Mesenchymal stem cell (in vitro differentiated cells and primary cell): Measurements from ENCODE around the gene RPS8.

Experiments
- DNase-seq: peaks from one replicate; pipeline ENCODE4 v3.0.0-alpha.2; 2013
- H2AFZ ChIP-seq: one replicate; pipeline ENCODE4 v1.6.1; 2013; ENCODE audit warnings: low read depth, mild to moderate bottlenecking, control low read depth, inconsistent platforms, low read length, moderate library complexity
- H2AK5ac ChIP-seq: 2 replicates; pipeline ENCODE4 v1.6.1; 2013; ENCODE audit warnings: low read length, moderate library complexity, mild to moderate bottlenecking, inconsistent platforms; ENCODE audit not compliant: severe bottlenecking
- H2BK120ac ChIP-seq: one replicate; pipeline ENCODE4 v1.6.1; 2013; ENCODE audit warnings: low read depth, mild to moderate bottlenecking, inconsistent platforms, low read length, moderate library complexity
- H2BK12ac ChIP-seq, 2 experiments: one replicate each; pipeline ENCODE4 v1.6.1; 2013; ENCODE audit warnings: inconsistent platforms in 2 of 2, low read length in 2 of 2, mild to moderate bottlenecking in 2 of 2, moderate library complexity in 2 of 2, control low read depth in 1 of 2
- H2BK15ac ChIP-seq: one replicate; pipeline ENCODE4 v1.6.1; 2013; ENCODE audit warnings: mild to moderate bottlenecking, low read depth, inconsistent platforms; ENCODE audit not compliant: poor library complexity, severe bottlenecking
- H2BK5ac ChIP-seq: 2 replicates; pipeline ENCODE4 v1.6.1; 2013; ENCODE audit warnings: low read depth, mild to moderate bottlenecking, low read length, control low read depth, inconsistent platforms; ENCODE audit not compliant: poor library complexity, severe bottlenecking
- H3K14ac ChIP-seq, 2 experiments: one replicate each; pipeline ENCODE4 v1.6.1; 2013; ENCODE audit warnings: inconsistent platforms in 2 of 2, low read length in 2 of 2, control low read depth in 1 of 2, mild to moderate bottlenecking in 1 of 2, moderate library complexity in 1 of 2
- H3K18ac ChIP-seq, 2 experiments: one replicate each; pipeline ENCODE4 v1.6.1; 2013; ENCODE audit warnings: inconsistent platforms in 2 of 2, low read length in 2 of 2, control low read depth in 1 of 2, low read depth in 1 of 2, mild to moderate bottlenecking in 1 of 2
- H3K23ac ChIP-seq, 2 experiments: one replicate each; pipeline ENCODE4 v1.6.1; 2013; ENCODE audit warnings: inconsistent platforms in 2 of 2, low read length in 2 of 2, mild to moderate bottlenecking in 2 of 2, moderate library complexity in 2 of 2, control low read depth in 1 of 2
- H3K27ac ChIP-seq: 2 replicates; pipeline ENCODE4 v1.5.1; 2013; ENCODE audit warnings: mild to moderate bottlenecking, moderate library complexity, low read length, control low read depth, inconsistent platforms; ENCODE audit not compliant: poor library complexity, severe bottlenecking
- H3K27me3 ChIP-seq, 2 experiments: 2 replicates each; pipeline versions ENCODE4 v1.6.1 to v1.7.0; 2013; ENCODE audit warnings: low read length in 2 of 2, mild to moderate bottlenecking in 2 of 2, moderate library complexity in 2 of 2, control low read depth in 1 of 2, inconsistent platforms in 1 of 2; ENCODE audit not compliant: control insufficient read depth in 1 of 2, insufficient read depth in 1 of 2
- H3K36me3 ChIP-seq, 2 experiments: 2 replicates each; pipeline versions ENCODE4 v1.6.1 to v1.7.0; 2013; ENCODE audit warnings: low read length in 2 of 2, control low read depth in 1 of 2, inconsistent platforms in 1 of 2, low read depth in 1 of 2, mild to moderate bottlenecking in 1 of 2; ENCODE audit not compliant: insufficient read depth in 2 of 2, control insufficient read depth in 1 of 2
- H3K4ac ChIP-seq, 2 experiments: one replicate each; pipeline ENCODE4 v1.6.1; 2013; ENCODE audit warnings: inconsistent platforms in 2 of 2, low read length in 2 of 2, mild to moderate bottlenecking in 2 of 2, moderate library complexity in 2 of 2, control low read depth in 1 of 2, low read depth in 1 of 2
- H3K4me1 ChIP-seq: 2 replicates; pipeline ENCODE4 v1.6.1; 2013; ENCODE audit warnings: low read depth, low read length, control low read depth; ENCODE audit not compliant: control insufficient read depth, insufficient read depth
- H3K4me2 ChIP-seq: 2 replicates; pipeline ENCODE4 v1.6.1; 2013; ENCODE audit warnings: low read length, mild to moderate bottlenecking, inconsistent platforms; ENCODE audit not compliant: poor library complexity, severe bottlenecking
- H3K4me3 ChIP-seq, 2 experiments: 2 replicates each; pipeline versions ENCODE4 v1.5.1 to v1.7.0; 2013; ENCODE audit warnings: low read length in 2 of 2, mild to moderate bottlenecking in 2 of 2, control low read depth in 1 of 2, low read depth in 1 of 2; ENCODE audit not compliant: insufficient read depth in 1 of 2
- H3K79me1 ChIP-seq: replicated peaks from 2 replicates; pipeline ENCODE4 v1.6.1; 2013; ENCODE audit warnings: mild to moderate bottlenecking, control low read depth, low read length, inconsistent platforms; ENCODE audit not compliant: poor library complexity, severe bottlenecking
- H3K9ac ChIP-seq: 2 replicates; pipeline ENCODE4 v1.7.0; 2013; ENCODE audit warnings: mild to moderate bottlenecking, low read length, moderate library complexity
- H3K9me3 ChIP-seq: 2 replicates; pipeline ENCODE4 v1.7.0; 2013; ENCODE audit warnings: mild to moderate bottlenecking, low read length; ENCODE audit not compliant: control insufficient read depth
- H4K8ac ChIP-seq: one replicate; pipeline ENCODE4 v1.6.1; 2013; ENCODE audit warnings: inconsistent platforms, mild to moderate bottlenecking, low read length, moderate library complexity
- H4K91ac ChIP-seq: one replicate; pipeline ENCODE4 v1.6.1; 2013; ENCODE audit warnings: mild to moderate bottlenecking, low read length, inconsistent platforms
- WGBS: methylation state at CpG from one replicate; pipeline ENCODE4 v1.1.7; 2013; ENCODE audit warnings: mixed read lengths; 5-methylcytosine and 5-hydroxymethylcytosine counted together

The RPS8 gene

GRCh38 chr1:44807364-44808062, 32.2 kb downstream of the RPS8 start:
- peak overlapping the region; percentile 97 to 99 for H3K4ac ChIP-seq
- H3K36me3 ChIP-seq, result peaks cover 48 to 52% of the 10 kb centered on the region in 2 experiments
- peak overlapping the region; percentile 33 to 97 for H2BK12ac ChIP-seq
- H3K27me3 ChIP-seq, result no peaks in the 10 kb centered on the region
- peak overlapping the region; percentile 89 for H4K8ac ChIP-seq
- H3K23ac ChIP-seq, result peak overlapping the region in 1 of 2 experiments; percentile 75
- peaks cover 82% of the 10 kb centered on the region for H3K4me1 ChIP-seq
- peaks cover 10% of the 10 kb centered on the region for H3K79me1 ChIP-seq
- H3K27ac ChIP-seq, result peak overlapping the region; percentile 100
- peak overlapping the region; percentile 100 for H4K91ac ChIP-seq
- DNase-seq, result peak; percentile 100
- peak overlapping the region in 1 of 2 experiments; percentile 75 for H3K4me3 ChIP-seq
- peak overlapping the region; percentile 100 for H2BK120ac ChIP-seq
- peak overlapping the region; percentile 99 for H2BK5ac ChIP-seq
- H3K9me3 ChIP-seq, result no peaks in the 10 kb centered on the region
- H3K9ac ChIP-seq, result peak overlapping the region; percentile 97
- H2BK15ac ChIP-seq, result peak overlapping the region; percentile 73
- no peak overlapping the region for H2AFZ ChIP-seq
- peak overlapping the region; percentile 17 for H3K4me2 ChIP-seq
- under 1% methylated on average over 13 of the region's 16 CpGs for WGBS
- peak overlapping the region in 1 of 2 experiments; percentile 85 for H3K14ac ChIP-seq
- H2AK5ac ChIP-seq, result peak overlapping the region; percentile 100
- H3K18ac ChIP-seq, result peak overlapping the region; percentile 99 to 100

GRCh38 chr1:44808063-44808937, 33.0 kb downstream of the RPS8 start, which contains the start of gene BTBD19:
Gene BTBD19, plus strand, starts transcription at chr1:44808523. Its CDS starts 298 bp downstream, at chr1:44808821.
- Histone ChIP-seq H3K27ac (peak within 1 kb of the TSS; percentile 100), H4K8ac (peak within 1 kb of the TSS; percentile 89), H3K4me3 (peak within 1 kb of the TSS; percentile 31 to 75), H2AFZ (no peak within 1 kb of the TSS), H3K36me3 (peaks cover 47 to 52% of the 10 kb centered on the region in 2 experiments), H3K9me3 (no peaks in the 10 kb centered on the region), H3K4me1 (peaks cover 78% of the 10 kb centered on the region), H3K18ac (peak within 1 kb of the TSS; percentile 99 to 100), H4K91ac (peak within 1 kb of the TSS; percentile 100), H2AK5ac (peak within 1 kb of the TSS; percentile 100), H3K9ac (peak within 1 kb of the TSS; percentile 97), H3K23ac (peak within 1 kb of the TSS; percentile 25 to 75), H3K14ac (peak within 1 kb of the TSS; percentile 9 to 97), H3K79me1 (peaks cover 9% of the 10 kb centered on the region), H3K4ac (peak within 1 kb of the TSS; percentile 97 to 99), H2BK5ac (peak within 1 kb of the TSS; percentile 99), H2BK120ac (peak within 1 kb of the TSS; percentile 100), H3K4me2 (peak within 1 kb of the TSS; percentile 38), H2BK15ac (peak within 1 kb of the TSS; percentile 96), H2BK12ac (peak within 1 kb of the TSS; percentile 94 to 99), H3K27me3 (no peaks in the 10 kb centered on the region)
- WGBS, result 12% methylated on average over 23 of the region's 23 CpGs
- peak; percentile 96 for DNase-seq

GRCh38 chr1:44808938-44809917, 33.9 kb downstream of the RPS8 start:
- Histone ChIP-seq H3K79me1 (peaks cover 11% of the 10 kb centered on the region), H4K8ac (peak overlapping the region; percentile 86), H3K27me3 (no peaks in the 10 kb centered on the region), H3K23ac (peak overlapping the region; percentile 25 to 42), H3K9me3 (no peaks in the 10 kb centered on the region), H2BK15ac (peak overlapping the region; percentile 96), H2BK5ac (peak overlapping the region; percentile 87), H3K4me3 (peak overlapping the region; percentile 31 to 75), H2AFZ (no peak overlapping the region), H3K4ac (peak overlapping the region; percentile 90 to 99), H2BK12ac (peak overlapping the region; percentile 94 to 99), H3K27ac (peak overlapping the region; percentile 100), H3K14ac (peak overlapping the region; percentile 9 to 97), H2BK120ac (peak overlapping the region; percentile 100), H4K91ac (peak overlapping the region; percentile 100), H3K9ac (peak overlapping the region; percentile 97), H3K4me2 (peak overlapping the region; percentile 38), H2AK5ac (peak overlapping the region; percentile 93), H3K4me1 (peaks cover 76% of the 10 kb centered on the region), H3K36me3 (peaks cover 40 to 49% of the 10 kb centered on the region in 2 experiments), H3K18ac (peak overlapping the region; percentile 91 to 100)
- 65% methylated on average over 5 of the region's 6 CpGs for WGBS
- DNase-seq, result peak; percentile 90
